Testis (tissue), 2 donors: ENCODE results near the gene RSRP1.

Source experiments
- CTCF ChIP-seq, 3 experiments: fragments of 450-650 bp in 2 of 3; fragments of 200-600 bp in 1 of 3; sonication (generic) in 1 of 3; IDR thresholded peaks; one replicate each; pipeline ENCODE4 v1.5.1; 2016 to 2019; ENCODE audit warnings: antibody characterized with exemption in 3 of 3, mild to moderate bottlenecking in 2 of 3, moderate library complexity in 1 of 3
- POLR2A ChIP-seq: fragments of 450-650 bp; IDR thresholded peaks from one replicate; pipeline ENCODE4 v1.6.1; 2017; ENCODE audit warnings: antibody characterized with exemption, mild to moderate bottlenecking, moderate library complexity

- TF ChIP-seq CTCF (IDR thresholded peaks at IDR 0.05) (no peak), POLR2A (no peak)
These were observed 26.6 kb downstream of the RSRP1 start for GRCh38 chr1:25220666-25221065.
